Spleen (tissue), 13 donors: Measurements from ENCODE around the gene DEPP1. TPM values are rescaled to one million over a fixed set of nuclear protein-coding genes. Genes with fewer than 3 reads are reported as not detected.
A peak's percentile ranks its signal among the peaks of the same experiment; 100 is the strongest.
"Not testable (repeated sequence)": the region's sequence is repeated elsewhere in the genome, so short reads cannot be mapped to it uniquely, and the experiment has no call there.

ENCODE experiments used
- DNase-seq: peaks from one replicate; pipeline ENCODE4 v3.0.0-alpha.2; 2020
- H3K27ac ChIP-seq, 8 donors: fragments of 200-600 bp; sonication (generic) in 7 of 8; 1 replicate in 4 of 8; 2 replicates in 4 of 8; pipeline versions ENCODE4 v1.5.0 to v1.8.0; 2016 to 2021; ENCODE audit warnings: inconsistent platforms in 4 of 8, mild to moderate bottlenecking in 4 of 8, moderate library complexity in 1 of 8
- H3K27me3 ChIP-seq, 7 donors: fragments of 200-600 bp; sonication (generic) in 6 of 7; replicated peaks in 1 of 7; 1 replicate in 4 of 7; 2 replicates in 3 of 7; pipeline versions ENCODE4 v1.5.0 to v1.8.0; 2016 to 2021; ENCODE audit warnings: inconsistent platforms in 3 of 7, mild to moderate bottlenecking in 1 of 7
- H3K36me3 ChIP-seq, 6 donors: fragments of 200-600 bp; sonication (generic) in 5 of 6; 1 replicate in 4 of 6; 2 replicates in 2 of 6; pipeline versions ENCODE4 v1.5.0 to v1.8.0; 2016 to 2021; ENCODE audit warnings: inconsistent platforms in 2 of 6
- H3K4me1 ChIP-seq, 6 donors: fragments of 200-600 bp; sonication (generic) in 5 of 6; 1 replicate in 3 of 6; 2 replicates in 3 of 6; pipeline versions ENCODE4 v1.5.0 to v1.8.0; 2016 to 2021; ENCODE audit warnings: inconsistent platforms in 3 of 6
- H3K4me3 ChIP-seq, 8 donors: fragments of 200-600 bp; sonication (generic) in 7 of 8; 1 replicate in 4 of 8; 2 replicates in 4 of 8; pipeline versions ENCODE4 v1.5.0 to v1.8.0; 2016 to 2021; ENCODE audit warnings: inconsistent platforms in 4 of 8, mild to moderate bottlenecking in 4 of 8, moderate library complexity in 2 of 8
- H3K9me3 ChIP-seq, 8 donors: fragments of 200-600 bp; sonication (generic) in 7 of 8; 1 replicate in 4 of 8; 2 replicates in 4 of 8; pipeline versions ENCODE4 v1.5.0 to v1.8.0; 2016 to 2021; ENCODE audit warnings: inconsistent platforms in 4 of 8
- CTCF ChIP-seq, 11 experiments: fragments of 200-600 bp in 7 of 11; fragments of 450-650 bp in 4 of 11; sonication (generic) in 4 of 11; IDR thresholded peaks in 8 of 11; conservative IDR thresholded peaks in 3 of 11; 1 replicate in 7 of 11; 2 replicates in 4 of 11; pipeline versions ENCODE4 v1.4.0 to v1.8.0; 2016 to 2021; ENCODE audit warnings: antibody characterized with exemption in 11 of 11, inconsistent platforms in 4 of 11, mild to moderate bottlenecking in 1 of 11
- POLR2A ChIP-seq, 3 donors: fragments of 450-650 bp; IDR thresholded peaks; one replicate each; pipeline ENCODE4 v1.5.1; 2017; ENCODE audit warnings: antibody characterized with exemption in 3 of 3, mild to moderate bottlenecking in 1 of 3
- POLR2AphosphoS5 ChIP-seq, 3 donors: sonication (generic); formaldehyde crosslinking; IDR thresholded peaks; one replicate each; pipeline ENCODE4 v1.5.1; 2017; ENCODE audit warnings: antibody characterized with exemption in 3 of 3
- WGBS, 5 donors: extraction: QIAGEN DNeasy Blood & Tissue Kit in 3 of 5; methylation state at CpG; one replicate each; pipeline versions ENCODE4 v1.1.5 to v1.1.7; 2013 to 2018; 5-methylcytosine and 5-hydroxymethylcytosine counted together
- intact Hi-C: fragments of 100-400 bp; cut with DNase I; formaldehyde crosslinking; loops from one replicate; pipeline ENCODE4 v1.15.0; 2023; ENCODE audit warnings: low total_unique reads
- long read RNA-seq, 2 donors: transcript quantifications; one replicate each; lab custom pipeline, GENCODE V29; 2026
- polyA plus RNA-seq, 3 donors: library from polyadenylated mRNA; stranded (reverse); fragments of 200-250 nt; gene quantifications; one replicate each; pipeline ENCODE4 v1.2.1, GENCODE V29; 2013
- total RNA-seq, 7 donors: library from RNA; depleted of rRNA in 3 of 7; stranded (reverse); fragments of >200 nt in 3 of 7; fragmentation: NEBNext Ultra II Directional in 4 of 7; extraction: Animal tissue kit (Norgen Biotek cat#: 25700) in 4 of 7; gene quantifications; one replicate each; pipeline versions ENCODE4 v1.1.0 to v1.2.1, GENCODE V29; 2016 to 2021
- donor health status: healthy with polysubstance abuse.
- donor health status: DM: no; HTN: no; CAD: no; lungs with moderate emphysema.
- donor health status: DM: no; HTN: no; CAD: no.
- donor health status: Bipolar disorder and iron deficiency.
- donor health status: healthy.
- donor health status: DM: no; HTN: no; CAD: no.
- donor health status: DM: yes; HTN: yes; CAD: no.

DEPP1 gene
- total RNA-seq (10 to 100 TPM in 6 of 7 donors, 1 to 10 TPM in 1; 9.5 to 90.1 (median 21.1) TPM), polyA plus RNA-seq (10 to 100 TPM; 13.3 to 36.5 (median 15.7) TPM)
- long read RNA-seq, donor 1, partial matches to known transcripts = 0 of 3 reads
- long read RNA-seq, donor 1, other reads (novel, unspliced or antisense) = 0 of 3 reads
- long read RNA-seq, donor 2, transcript DEPP1-201 (2 exons, 2,120 nt) = major isoform, 8 of 22 reads
- long read RNA-seq, donor 2, partial matches to known transcripts = 0 of 22 reads
- long read RNA-seq, donor 2, other reads (novel, unspliced or antisense) = 14 of 22 reads

DNA sequence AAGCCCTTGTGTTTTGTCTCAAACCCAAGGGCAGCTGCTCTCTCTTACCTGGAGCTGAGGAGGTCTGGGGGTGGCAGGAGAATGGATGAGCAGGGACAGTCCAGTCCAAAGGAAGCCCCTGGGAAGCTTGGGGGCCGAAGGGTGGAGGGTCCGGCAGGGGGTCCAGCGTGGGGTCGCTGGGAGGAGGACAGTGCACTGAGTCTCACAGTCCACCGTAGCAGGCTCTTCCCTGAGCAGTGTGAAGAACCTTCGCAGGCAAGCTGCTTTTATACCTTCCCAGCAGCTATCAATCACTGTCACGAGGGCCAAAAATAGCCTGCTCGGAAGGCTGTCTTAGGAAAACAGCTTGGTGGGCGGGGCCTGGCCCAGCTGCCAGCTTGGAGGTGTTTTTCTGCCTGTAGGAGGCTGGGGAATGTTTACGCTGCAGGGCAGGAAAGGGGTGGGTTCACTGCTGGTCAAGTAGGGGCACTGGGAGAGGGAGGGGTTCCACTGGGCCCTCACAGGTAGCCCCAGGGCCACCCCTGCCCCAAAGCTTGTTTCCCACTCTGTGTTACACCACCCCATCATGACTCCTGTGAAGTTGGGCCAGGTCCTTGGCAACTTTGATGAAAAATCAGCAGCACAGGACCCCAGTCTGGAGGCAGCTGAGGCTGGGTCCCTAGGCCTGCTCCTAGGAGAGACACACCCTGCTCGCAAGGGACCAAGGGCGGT is at the start of gene DEPP1:
Gene DEPP1, minus strand, starts transcription at position 240 of the 711 bp plus-strand sequence. CDS start 779 bp downstream, outside the sequence.
- peak within 1 kb of the TSS; percentile 23 to 70 (median 38) for H3K4me3 ChIP-seq
- no peaks in the 10 kb centered on the region for H3K27me3 ChIP-seq
- intact Hi-C loops = loop anchor here (5.0 kb wide), 1 partner anchor 46 kb away; no protein-coding TSS in a partner anchor
- 19 to 28% (median 23%) methylated on average over 9 to 12 of the region's 12 CpGs for WGBS, 5 donors
- H3K9me3 ChIP-seq = no peaks in the 10 kb centered on the region
- DNase-seq = peak; percentile 82
- H3K36me3 ChIP-seq = peaks cover 0 to 44% (median 0%) of the 10 kb centered on the region in 6 donors
- peak within 1 kb of the TSS; percentile 57 to 84 (median 77) for H3K27ac ChIP-seq
- TF ChIP-seq POLR2A (IDR thresholded peaks at IDR 0.05) (peak in 2 of 3 donors; percentile 30 to 77), CTCF (IDR thresholded peaks at IDR 0.05 in 8 of 11, conservative IDR thresholded peaks at IDR 0.05 in 3 of 11) (no peak), POLR2AphosphoS5 (IDR thresholded peaks at IDR 0.05) (peak; percentile 91 to 97 (median 91))
- H3K4me1 ChIP-seq = peaks cover 9 to 84% (median 65%) of the 10 kb centered on the region in 6 donors

DNA sequence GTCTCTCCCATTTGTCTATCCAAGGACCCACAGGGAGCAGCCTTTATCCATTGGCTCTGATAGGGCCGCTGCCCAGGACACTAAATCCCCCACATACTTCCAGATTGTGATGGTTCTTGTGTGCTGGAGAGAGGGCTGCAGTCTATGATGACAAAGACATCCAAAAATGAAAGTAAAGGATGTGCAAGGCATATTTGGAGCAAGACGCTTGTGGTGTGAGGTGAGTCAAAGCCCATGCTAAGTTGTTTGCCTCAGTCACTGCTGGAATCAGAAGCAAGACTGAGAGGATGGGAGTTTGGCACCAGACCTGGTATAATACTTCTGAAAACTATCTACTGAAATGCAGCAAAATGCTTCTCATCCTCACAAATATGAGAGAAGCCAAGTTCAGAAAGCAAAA is 44.8 kb upstream of the DEPP1 start:
- intact Hi-C loops = no loop called here
- H3K4me3 ChIP-seq = no peak overlapping the region
- no peaks in the 10 kb centered on the region for H3K36me3 ChIP-seq
- 85 to 94% (median 91%) methylated on average over 2 of the region's 2 CpGs for WGBS, 5 donors
- DNase-seq = no peak
- no peak overlapping the region for H3K27ac ChIP-seq
- no peaks in the 10 kb centered on the region for H3K4me1 ChIP-seq
- peaks cover 0 to 32% (median 19%) of the 10 kb centered on the region in 8 donors for H3K9me3 ChIP-seq
- no peaks in the 10 kb centered on the region for H3K27me3 ChIP-seq
- TF ChIP-seq CTCF (IDR thresholded peaks at IDR 0.05 in 8 of 11, conservative IDR thresholded peaks at IDR 0.05 in 3 of 11) (no peak), POLR2A (IDR thresholded peaks at IDR 0.05) (no peak), POLR2AphosphoS5 (IDR thresholded peaks at IDR 0.05) (no peak)

DNA sequence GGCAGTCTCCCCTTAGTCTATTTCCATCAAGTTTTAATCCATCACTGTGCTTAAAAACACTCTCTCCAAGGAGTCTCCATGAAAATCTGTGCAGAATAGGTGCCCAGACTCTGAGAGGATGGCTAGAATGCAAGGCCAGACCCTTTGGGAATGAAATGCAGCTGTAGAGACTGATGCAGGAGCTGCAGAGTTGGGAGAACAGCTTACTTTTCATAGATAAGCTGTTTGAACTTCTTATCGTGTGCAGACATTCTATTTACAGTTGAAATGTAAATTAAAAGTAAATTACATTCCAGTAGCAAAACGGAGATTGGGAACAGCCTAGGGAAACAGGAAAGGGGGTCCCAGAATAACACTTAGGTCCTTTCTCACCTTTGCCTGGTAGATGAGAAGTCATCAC is 37.0 kb upstream of the DEPP1 start:
- H3K9me3 ChIP-seq = no peaks in the 10 kb centered on the region
- H3K27ac ChIP-seq = no peak overlapping the region
- DNase-seq = no peak
- no peak overlapping the region for H3K4me3 ChIP-seq
- no peaks in the 10 kb centered on the region for H3K27me3 ChIP-seq
- no peaks in the 10 kb centered on the region for H3K36me3 ChIP-seq
- TF ChIP-seq CTCF (IDR thresholded peaks at IDR 0.05 in 8 of 11, conservative IDR thresholded peaks at IDR 0.05 in 3 of 11) = no peak
- H3K4me1 ChIP-seq = no peaks in the 10 kb centered on the region
- 74 to 83% (median 78%) methylated on average over 2 of the region's 2 CpGs for WGBS, 5 donors
- intact Hi-C loops = no loop called here

DNA sequence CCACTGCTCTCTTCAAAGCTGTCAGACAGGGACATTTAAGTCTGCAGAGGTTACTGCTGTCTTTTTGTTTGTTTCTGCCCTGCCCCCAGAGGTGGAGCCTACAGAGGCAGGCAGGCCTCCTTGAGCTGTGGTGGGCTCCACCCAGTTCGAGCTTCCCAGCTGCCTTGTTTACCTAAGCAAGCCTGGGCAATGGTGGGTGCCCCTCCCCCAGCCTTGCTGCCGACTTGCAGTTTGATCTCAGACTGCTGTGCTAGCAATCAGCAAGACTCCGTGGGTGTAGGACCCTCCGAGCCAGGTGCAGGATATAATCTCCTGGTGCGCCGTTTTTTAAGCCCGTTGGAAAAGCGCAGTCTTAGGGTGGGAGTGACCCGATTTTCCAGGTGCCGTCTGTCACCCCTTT is 35.9 kb upstream of the DEPP1 start:
- H3K4me3 ChIP-seq, H3K36me3 ChIP-seq, DNase-seq, H3K4me1 ChIP-seq, intact Hi-C loops, H3K27ac ChIP-seq, H3K9me3 ChIP-seq, H3K27me3 ChIP-seq: not testable (repeated sequence)
- WGBS, 5 donors = 81 to 91% (median 85%) methylated on average over 7 to 10 of the region's 10 CpGs
